ENCODE results near the gene STAC.
"Not testable (repeated sequence)": the region's sequence is repeated elsewhere in the genome, so short reads cannot be mapped to it uniquely, and the experiment has no call there.

Gene STAC

GRCh38 chr3:36417237-36417636 lies 36.9 kb downstream of the STAC start:
- no peak for DNase-seq

GRCh38 chr3:36418296-36418695 lies 38.0 kb downstream of the STAC start:
- DNase-seq: no peak

- no peak for DNase-seq
Observed at GRCh38 chr3:36428445-36428844, 48.1 kb downstream of the STAC start.

GRCh38 chr3:36429986-36430485 lies 49.7 kb downstream of the STAC start:
- DNase-seq: no peak

DNA sequence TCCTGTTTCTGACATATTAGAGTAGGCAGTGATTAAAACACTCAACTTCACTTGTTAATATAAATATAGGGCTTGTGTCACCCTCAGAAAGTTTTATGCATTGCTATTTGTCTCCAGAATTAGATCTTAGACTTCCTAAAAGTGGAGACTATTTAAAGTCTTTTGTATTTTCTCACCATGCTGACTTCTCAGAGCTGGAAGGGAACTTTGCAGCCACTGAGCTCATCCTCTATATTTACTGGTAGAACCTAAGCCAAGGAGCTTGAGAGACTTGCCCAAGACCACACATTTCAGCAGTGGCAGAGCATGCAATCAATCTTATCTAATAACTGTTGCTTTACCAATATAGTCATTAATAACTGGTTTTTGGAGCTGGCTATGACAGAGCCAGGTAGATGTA lies 53.2 kb downstream of the STAC start:
- no peak for DNase-seq

GRCh38 chr3:36434687-36435426 lies 54.6 kb downstream of the STAC start:
- no peak for DNase-seq

DNA sequence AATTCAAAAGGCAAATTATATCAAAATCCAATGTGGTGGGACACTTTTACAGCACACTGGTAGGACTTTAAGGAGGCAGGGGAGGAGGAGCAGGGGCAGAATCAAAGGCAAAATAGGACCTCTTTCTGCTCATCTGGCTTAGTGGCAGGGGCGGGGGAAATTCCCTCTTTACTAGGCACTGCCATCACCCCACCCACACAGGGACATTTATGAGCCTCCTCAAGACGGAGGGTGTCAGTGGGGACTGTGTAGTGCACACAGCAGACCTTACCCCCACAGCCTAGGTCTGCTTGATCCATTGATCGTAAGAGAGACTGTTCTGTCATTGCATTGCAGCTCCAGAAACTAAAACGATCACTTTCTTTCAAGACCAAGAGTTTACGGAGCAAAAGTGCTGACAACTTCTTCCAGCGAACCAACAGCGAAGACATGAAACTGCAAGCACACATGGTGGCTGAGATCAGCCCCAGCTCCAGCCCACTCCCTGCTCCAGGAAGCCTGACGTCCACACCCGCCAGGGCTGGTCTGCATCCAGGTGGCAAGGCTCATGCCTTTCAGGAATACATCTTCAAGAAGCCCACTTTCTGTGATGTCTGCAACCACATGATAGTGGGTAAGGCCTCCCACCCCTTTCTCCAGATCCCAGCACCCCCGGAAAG lies 62.9 kb downstream of the STAC start:
- DNase-seq: no peak

GRCh38 chr3:36444909-36445308 lies 64.6 kb downstream of the STAC start:
- DNase-seq: no peak

DNA sequence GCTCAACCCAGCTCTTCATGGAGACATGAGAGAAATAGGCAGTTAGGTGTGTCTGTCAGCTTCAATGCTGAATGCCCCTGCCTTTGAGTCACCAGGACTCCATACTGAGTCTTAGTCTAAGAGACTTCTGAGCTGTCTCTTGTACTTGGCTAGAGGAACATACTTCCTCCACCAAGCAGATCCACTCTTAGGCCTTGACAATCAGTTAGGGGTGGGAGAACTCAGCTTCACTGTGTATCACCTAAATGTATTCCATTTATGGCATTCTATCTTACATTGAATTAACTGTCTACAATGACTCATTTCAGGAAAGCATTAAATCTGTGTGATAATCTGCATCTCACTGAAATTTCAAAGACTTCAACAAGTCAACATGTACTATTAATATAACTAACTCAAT lies 66.0 kb downstream of the STAC start:
- no peak for DNase-seq

DNA sequence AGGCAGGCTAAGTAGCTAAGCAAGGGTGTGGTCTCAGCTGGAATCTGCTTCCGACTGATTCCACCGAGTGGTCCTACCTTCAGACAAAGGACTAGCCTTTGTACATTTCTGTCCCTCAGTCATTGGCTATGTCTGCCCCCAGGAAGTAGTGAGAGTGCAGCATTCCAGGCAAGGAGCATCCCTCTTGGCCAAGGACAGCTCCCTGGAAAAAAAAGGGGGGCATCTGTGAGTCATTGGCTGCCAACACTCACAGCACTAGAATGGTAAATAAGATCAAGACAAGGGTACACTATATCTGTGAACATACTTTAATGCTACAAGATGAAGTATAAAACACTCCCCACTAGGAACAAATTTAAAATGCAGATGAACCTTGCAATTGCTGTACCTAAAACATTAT lies 66.8 kb downstream of the STAC start:
- no peak for DNase-seq

GRCh38 chr3:36451816-36452215 lies 71.5 kb downstream of the STAC start:
- no peak for DNase-seq

DNA sequence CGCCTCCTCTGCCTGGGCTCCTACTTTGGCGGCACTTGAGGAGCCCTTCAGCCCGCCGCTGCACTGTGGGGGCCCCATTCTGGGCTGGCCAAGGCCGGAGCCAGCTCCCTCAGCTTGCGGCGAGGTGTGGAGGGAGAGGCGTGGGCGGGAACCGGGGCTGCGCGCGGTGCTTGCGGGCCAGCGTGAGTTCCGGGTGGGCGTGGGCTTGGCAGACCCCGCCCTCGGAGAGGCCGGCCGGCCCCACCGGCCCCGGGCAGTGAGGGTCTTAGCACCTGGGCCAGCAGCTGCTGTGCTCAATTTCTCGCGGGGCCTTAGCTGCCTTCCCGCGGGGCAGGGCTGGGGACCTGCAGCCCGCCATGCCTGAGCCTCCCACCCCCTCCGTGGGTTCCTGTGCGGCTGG lies 72.9 kb downstream of the STAC start:
- DNase-seq: not testable (repeated sequence)

GRCh38 chr3:36453896-36454295 lies 73.6 kb downstream of the STAC start:
- DNase-seq: not testable (repeated sequence)

DNA sequence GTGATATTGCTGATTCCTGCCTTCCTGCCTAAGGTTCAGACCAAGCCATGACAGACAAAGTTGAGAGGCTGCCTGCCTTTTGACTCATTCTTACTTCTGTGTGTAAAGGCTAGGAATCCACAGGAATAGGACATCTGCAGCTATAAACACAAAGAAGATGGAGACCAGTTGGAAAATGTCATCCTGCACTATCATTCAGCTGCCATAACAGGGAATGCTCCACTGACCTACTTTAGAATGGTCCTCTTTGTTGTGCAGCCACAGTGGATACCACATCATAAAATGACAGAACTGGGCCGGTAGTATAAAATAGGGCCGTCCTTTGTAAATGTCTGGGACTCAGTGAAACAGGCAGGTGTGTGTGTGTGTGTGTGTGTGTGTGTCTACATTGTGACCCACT lies 75.1 kb downstream of the STAC start:
- no peak for DNase-seq

DNA sequence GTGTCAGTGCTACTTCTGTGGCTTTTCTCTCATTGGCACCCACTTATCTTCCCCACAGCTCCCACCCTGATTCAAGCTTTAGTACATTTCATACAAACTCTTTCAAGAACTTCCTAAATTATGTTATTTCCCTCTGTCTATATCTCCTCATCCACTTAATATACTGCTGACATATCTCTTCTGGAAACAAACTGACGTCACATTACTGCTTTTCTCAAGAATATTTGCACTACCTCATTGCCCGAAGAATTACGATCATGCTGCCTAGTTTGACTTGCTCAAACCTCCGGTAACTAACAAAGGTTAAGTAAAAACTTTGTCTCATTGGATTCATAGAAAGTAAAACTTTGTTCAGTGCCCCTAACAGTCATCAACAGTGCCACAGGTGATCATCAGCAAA lies 76.5 kb downstream of the STAC start:
- DNase-seq: no peak

GRCh38 chr3:36457667-36458066 lies 77.4 kb downstream of the STAC start:
- DNase-seq: no peak

GRCh38 chr3:36459177-36459576 lies 78.9 kb downstream of the STAC start:
- DNase-seq: no peak

GRCh38 chr3:36461597-36461996 lies 81.3 kb downstream of the STAC start:
- DNase-seq: no peak

DNA sequence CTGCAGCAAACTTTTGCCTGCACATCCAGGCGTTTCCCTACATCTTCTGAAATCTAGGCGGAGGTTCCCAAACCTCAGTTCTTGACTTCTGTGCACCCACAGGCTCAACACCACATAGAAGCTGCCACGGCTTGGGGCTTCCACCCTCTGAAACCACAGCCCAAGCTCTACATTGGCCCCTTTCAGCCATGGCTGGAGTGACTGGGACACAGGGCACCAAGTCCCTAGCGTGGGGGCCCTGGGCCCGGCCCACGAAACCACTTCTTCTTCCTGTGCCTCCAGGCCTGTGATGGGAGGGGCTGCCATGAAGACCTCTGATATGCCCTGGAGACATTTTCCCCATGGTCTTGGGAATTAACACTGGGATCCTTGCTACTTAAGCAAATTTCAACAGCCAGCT lies 91.7 kb downstream of the STAC start:
- DNase-seq: not testable (repeated sequence)

DNA sequence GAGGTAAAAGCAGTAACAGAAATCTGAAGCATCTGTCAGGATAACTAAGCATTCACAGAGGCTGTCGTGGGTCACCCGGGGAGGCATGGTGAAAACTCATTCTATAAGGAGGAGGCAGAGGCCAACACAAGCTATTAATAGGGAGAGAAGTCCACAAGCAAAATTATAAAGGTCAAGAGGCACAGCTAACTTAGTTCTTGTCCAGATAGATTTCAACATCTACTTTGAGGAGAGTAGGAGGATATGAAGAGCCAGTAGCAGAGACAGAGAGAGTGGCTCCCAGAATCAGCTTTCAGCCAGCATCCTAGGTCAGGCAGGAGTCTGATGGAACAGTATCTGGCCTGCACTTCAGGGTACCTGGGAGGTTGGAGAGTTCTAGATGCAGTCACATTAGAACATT lies 95.3 kb downstream of the STAC start:
- no peak for DNase-seq

- no peak for DNase-seq
Observed at GRCh38 chr3:36476286-36476942, 96.1 kb downstream of the STAC start.

- no peak for DNase-seq
Observed at GRCh38 chr3:36477655-36478054, 97.4 kb downstream of the STAC start.

DNA sequence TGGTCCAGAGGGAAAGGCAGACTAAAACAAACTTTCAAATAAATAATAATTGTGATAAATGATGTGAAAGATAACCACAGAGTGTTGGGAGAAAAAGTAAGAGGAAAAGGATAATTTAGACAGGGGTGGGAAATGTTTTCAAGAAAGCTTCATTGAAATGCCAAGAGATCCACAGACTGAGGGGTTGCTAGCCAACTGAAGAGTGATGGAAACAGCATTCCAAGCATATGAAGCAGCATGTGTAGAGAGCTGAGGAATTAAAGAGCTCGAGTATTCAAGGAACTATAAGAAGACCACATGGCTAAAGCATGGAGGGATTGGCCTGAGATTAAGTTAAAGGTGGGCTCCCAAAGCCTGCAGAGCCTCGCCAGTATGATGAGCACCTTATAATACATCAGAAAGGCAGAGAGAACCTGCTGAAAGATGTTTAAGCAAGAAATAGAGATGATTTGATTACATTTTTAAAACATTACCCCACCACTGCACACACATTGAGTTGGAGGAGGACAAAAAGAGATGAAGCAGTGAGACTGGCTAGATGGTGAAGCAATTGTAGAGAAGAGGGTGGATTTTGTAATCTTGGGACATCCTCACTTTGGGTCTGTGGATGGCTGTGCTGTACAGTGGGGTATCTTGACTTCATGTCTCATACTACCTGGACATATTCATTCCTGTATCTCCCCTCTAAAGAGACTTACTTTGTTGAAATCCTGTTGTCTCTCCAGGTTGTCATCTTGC lies 100.8 kb downstream of the STAC start:
- DNase-seq: no peak

All from T-helper 1 cell (primary cell).